K562 (cell line): ENCODE measurements around the gene MBOAT7. TPM values are rescaled to one million over a fixed set of nuclear protein-coding genes. Genes with fewer than 3 reads are reported as not detected.

ENCODE experiments used
- ARID1B ChIP-seq: fragments of 450-650 bp; IDR thresholded peaks from 2 replicates; pipeline ENCODE4 v1.6.1; 2016; ENCODE audit warnings: antibody characterized with exemption, mild to moderate bottlenecking, inconsistent platforms
- CBFA2T2 ChIP-seq: fragments of 450-650 bp; conservative IDR thresholded peaks from 2 replicates; pipeline ENCODE4 v1.6.1; 2017; ENCODE audit warnings: mild to moderate bottlenecking
- CC2D1A ChIP-seq: fragments of 450-650 bp; IDR thresholded peaks from 2 replicates; pipeline ENCODE4 v1.6.1; 2017; ENCODE audit warnings: mild to moderate bottlenecking
- CEBPG ChIP-seq, 3 experiments: fragments of 200-800 bp in 1 of 3; sonication (Bioruptor generic) in 1 of 3; sonication (generic) in 1 of 3; formaldehyde crosslinking in 1 of 3; IDR thresholded peaks in 2 of 3; conservative IDR thresholded peaks in 1 of 3; 2 replicates each; pipeline versions ENCODE4 v1.6.1 to v1.8.0; 2016 to 2022; ENCODE audit warnings: missing compliant biosample characterization in 2 of 3, missing genetic modification characterization in 2 of 3, mild to moderate bottlenecking in 1 of 3, missing genetic modification reagents in 1 of 3
- DPF2 ChIP-seq: fragments of 450-650 bp; IDR thresholded peaks from 2 replicates; pipeline ENCODE4 v1.6.1; 2016
- ESRRA ChIP-seq: fragments of 450-650 bp; IDR thresholded peaks from 2 replicates; pipeline ENCODE4 v1.6.1; 2014; ENCODE audit warnings: low read depth, mild to moderate bottlenecking, moderate library complexity, borderline replicate concordance
- RBM17 ChIP-seq: fragments of 200-400 bp; formaldehyde crosslinking; IDR thresholded peaks from 2 replicates; pipeline ENCODE4 v1.6.1; 2017; ENCODE audit warnings: low read depth, mild to moderate bottlenecking, low read length, borderline replicate concordance
- RNF2 ChIP-seq: sonication (generic); IDR thresholded peaks from 2 replicates; pipeline ENCODE4 v1.6.1; 2016
- SMARCC2 ChIP-seq: fragments of 450-650 bp; IDR thresholded peaks from 2 replicates; pipeline ENCODE4 v1.6.1; 2017; ENCODE audit warnings: antibody characterized with exemption, moderate library complexity, mild to moderate bottlenecking, low read depth
- STAT5A ChIP-seq: IDR thresholded peaks from 2 replicates; pipeline ENCODE4 v1.6.1; 2012; ENCODE audit warnings: low read length, inconsistent platforms, borderline replicate concordance
- ZNF696 ChIP-seq: fragments of 250-450 bp; sonication (Bioruptor Pico); conservative IDR thresholded peaks from 2 replicates; pipeline ENCODE4 v1.4.0; 2020; ENCODE audit warnings: mild to moderate bottlenecking, moderate library complexity
- polyA plus RNA-seq, 8 experiments: library from polyadenylated mRNA; depleted of rRNA in 4 of 8; stranded (reverse) in 5 of 8; unstranded in 3 of 8; fragments of >200 nt; fragmentation: Nextera tagmentation in 2 of 8; fragmentation: Illumina TruSeq in 1 of 8; extraction: Ambion mirVana in 2 of 8; extraction: Trizol in 1 of 8; gene quantifications; 2 replicates each; pipeline versions ENCODE4 v1.2.1 to v1.2.3, GENCODE V29; 2011 to 2014; ENCODE audit warnings: inconsistent platforms in 1 of 8, missing spikeins in 1 of 8
- total RNA-seq, 7 experiments: library from RNA; depleted of rRNA in 6 of 7; stranded (reverse); fragments of >200 nt in 6 of 7; fragmentation: Illumina TruSeq in 2 of 7; extraction: Trizol in 2 of 7; gene quantifications; 2 replicates each; pipeline versions ENCODE4 v1.2.1 to v1.2.3, GENCODE V29; 2011 to 2021; ENCODE audit warnings: low replicate concordance in 1 of 7
- TF ChIP-seq, protein P1 (sequence below): sonication (generic); formaldehyde crosslinking; IDR thresholded peaks from 2 replicates; pipeline ENCODE4 v1.9.0; 2022; ENCODE audit warnings: mild to moderate bottlenecking, missing genetic modification reagents
- TF ChIP-seq, protein P2 (sequence below), 2 experiments: fragments of 450-650 bp; formaldehyde crosslinking in 1 of 2; IDR thresholded peaks; 2 replicates each; pipeline versions ENCODE4 v1.4.0 to v1.6.1; 2014 to 2020; ENCODE audit warnings: mild to moderate bottlenecking in 2 of 2, borderline replicate concordance in 1 of 2, low read depth in 1 of 2
- TF ChIP-seq, protein P3 (sequence below): fragments of 450-650 bp; IDR thresholded peaks from 2 replicates; pipeline ENCODE4 v1.6.1; 2017; ENCODE audit warnings: antibody characterized with exemption, mild to moderate bottlenecking

MBOAT7 gene
- total and polyA plus RNA-seq, 9 of the 15 experiments (the other 6 are each of a cell fraction or from before 2014, with no cell fraction given): 1.4 to 153 (median 56.1) TPM

DNA sequence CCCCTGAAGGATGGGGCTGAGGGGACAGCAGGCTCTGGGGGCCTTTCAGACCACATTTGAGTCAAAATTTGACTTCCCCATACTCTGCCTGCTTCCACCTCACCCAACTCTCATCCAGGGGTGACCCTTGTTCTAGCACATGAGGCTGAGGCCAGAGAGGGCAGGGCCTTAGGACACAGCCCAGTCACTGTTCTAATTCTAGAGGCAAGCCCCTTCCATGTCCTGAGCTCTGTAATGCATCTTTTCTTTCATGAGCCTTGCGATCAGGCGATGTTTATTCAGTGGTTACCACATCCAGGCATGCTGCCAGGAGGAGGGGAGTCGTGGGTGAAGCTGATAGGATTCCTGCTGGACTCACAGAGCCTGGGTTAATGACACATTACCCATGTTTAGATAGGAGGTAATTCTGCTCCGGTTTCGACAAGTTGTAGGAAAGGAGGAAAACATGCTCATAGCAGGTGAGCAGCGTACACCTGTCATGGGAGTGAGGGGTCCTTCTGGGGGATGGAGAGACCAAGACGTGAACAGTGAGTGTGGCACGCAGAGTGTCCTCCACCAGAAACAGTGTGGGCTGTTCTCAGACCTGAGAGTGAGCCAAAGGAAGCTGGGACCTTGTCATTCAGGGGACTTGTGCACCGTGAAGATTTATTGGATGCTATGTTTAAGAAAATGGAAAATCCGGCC lies 20.6 kb upstream of the MBOAT7 start (continued):
- TF ChIP-seq, protein P1, sequence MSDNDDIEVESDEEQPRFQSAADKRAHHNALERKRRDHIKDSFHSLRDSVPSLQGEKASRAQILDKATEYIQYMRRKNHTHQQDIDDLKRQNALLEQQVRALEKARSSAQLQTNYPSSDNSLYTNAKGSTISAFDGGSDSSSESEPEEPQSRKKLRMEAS: peak; percentile 73
- TF ChIP-seq RBM17 (no peak), CBFA2T2 (peak; percentile 73), SMARCC2 (0 out of 2 replicates have a peak, but pooled peaks have one; percentile 25), ARID1B (peak; percentile 89), RNF2 (peak; percentile 55; the same call in 1 of the 2 replicates), CC2D1A (no peak), ESRRA (peak; percentile 82; the same call in 1 of the 2 replicates), STAT5A (peak; percentile 50; the same call in 1 of the 2 replicates), DPF2 (peak; percentile 88), CEBPG (CRISPR knock-in tag; IDR thresholded peaks at IDR 0.05) (peak; percentile 67; the same call in 1 of the 2 replicates), CEBPG (tag; conservative IDR thresholded peaks at IDR 0.05 in 1 of 2, IDR thresholded peaks at IDR 0.05 in 1 of 2) (peak in 1 of 2 experiments; percentile 35; a peak in 1 of 4 replicates), ZNF696 (CRISPR knock-in tag) (no peak)
- TF ChIP-seq, protein P2, sequence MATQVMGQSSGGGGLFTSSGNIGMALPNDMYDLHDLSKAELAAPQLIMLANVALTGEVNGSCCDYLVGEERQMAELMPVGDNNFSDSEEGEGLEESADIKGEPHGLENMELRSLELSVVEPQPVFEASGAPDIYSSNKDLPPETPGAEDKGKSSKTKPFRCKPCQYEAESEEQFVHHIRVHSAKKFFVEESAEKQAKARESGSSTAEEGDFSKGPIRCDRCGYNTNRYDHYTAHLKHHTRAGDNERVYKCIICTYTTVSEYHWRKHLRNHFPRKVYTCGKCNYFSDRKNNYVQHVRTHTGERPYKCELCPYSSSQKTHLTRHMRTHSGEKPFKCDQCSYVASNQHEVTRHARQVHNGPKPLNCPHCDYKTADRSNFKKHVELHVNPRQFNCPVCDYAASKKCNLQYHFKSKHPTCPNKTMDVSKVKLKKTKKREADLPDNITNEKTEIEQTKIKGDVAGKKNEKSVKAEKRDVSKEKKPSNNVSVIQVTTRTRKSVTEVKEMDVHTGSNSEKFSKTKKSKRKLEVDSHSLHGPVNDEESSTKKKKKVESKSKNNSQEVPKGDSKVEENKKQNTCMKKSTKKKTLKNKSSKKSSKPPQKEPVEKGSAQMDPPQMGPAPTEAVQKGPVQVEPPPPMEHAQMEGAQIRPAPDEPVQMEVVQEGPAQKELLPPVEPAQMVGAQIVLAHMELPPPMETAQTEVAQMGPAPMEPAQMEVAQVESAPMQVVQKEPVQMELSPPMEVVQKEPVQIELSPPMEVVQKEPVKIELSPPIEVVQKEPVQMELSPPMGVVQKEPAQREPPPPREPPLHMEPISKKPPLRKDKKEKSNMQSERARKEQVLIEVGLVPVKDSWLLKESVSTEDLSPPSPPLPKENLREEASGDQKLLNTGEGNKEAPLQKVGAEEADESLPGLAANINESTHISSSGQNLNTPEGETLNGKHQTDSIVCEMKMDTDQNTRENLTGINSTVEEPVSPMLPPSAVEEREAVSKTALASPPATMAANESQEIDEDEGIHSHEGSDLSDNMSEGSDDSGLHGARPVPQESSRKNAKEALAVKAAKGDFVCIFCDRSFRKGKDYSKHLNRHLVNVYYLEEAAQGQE (IDR thresholded peaks at IDR 0.05; ENCODE audit: borderline replicate concordance): peak; percentile 77
- TF ChIP-seq, protein P2 (CRISPR knock-in tag; IDR thresholded peaks at IDR 0.05; ENCODE audit: low read depth): no peak
- TF ChIP-seq, protein P3, sequence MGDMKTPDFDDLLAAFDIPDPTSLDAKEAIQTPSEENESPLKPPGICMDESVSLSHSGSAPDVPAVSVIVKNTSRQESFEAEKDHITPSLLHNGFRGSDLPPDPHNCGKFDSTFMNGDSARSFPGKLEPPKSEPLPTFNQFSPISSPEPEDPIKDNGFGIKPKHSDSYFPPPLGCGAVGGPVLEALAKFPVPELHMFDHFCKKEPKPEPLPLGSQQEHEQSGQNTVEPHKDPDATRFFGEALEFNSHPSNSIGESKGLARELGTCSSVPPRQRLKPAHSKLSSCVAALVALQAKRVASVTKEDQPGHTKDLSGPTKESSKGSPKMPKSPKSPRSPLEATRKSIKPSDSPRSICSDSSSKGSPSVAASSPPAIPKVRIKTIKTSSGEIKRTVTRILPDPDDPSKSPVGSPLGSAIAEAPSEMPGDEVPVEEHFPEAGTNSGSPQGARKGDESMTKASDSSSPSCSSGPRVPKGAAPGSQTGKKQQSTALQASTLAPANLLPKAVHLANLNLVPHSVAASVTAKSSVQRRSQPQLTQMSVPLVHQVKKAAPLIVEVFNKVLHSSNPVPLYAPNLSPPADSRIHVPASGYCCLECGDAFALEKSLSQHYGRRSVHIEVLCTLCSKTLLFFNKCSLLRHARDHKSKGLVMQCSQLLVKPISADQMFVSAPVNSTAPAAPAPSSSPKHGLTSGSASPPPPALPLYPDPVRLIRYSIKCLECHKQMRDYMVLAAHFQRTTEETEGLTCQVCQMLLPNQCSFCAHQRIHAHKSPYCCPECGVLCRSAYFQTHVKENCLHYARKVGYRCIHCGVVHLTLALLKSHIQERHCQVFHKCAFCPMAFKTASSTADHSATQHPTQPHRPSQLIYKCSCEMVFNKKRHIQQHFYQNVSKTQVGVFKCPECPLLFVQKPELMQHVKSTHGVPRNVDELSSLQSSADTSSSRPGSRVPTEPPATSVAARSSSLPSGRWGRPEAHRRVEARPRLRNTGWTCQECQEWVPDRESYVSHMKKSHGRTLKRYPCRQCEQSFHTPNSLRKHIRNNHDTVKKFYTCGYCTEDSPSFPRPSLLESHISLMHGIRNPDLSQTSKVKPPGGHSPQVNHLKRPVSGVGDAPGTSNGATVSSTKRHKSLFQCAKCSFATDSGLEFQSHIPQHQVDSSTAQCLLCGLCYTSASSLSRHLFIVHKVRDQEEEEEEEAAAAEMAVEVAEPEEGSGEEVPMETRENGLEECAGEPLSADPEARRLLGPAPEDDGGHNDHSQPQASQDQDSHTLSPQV: peak; percentile 29; the same call in 1 of the 2 replicates
